Fibroblast of peridontal ligament (primary cell): ENCODE data around the gene SMDT1.
A peak's percentile ranks its signal among the peaks of the same experiment; 100 is the strongest.

Source experiments
- DNase-seq: peaks from one replicate; pipeline ENCODE4 v3.0.0-alpha.2; 2010; ENCODE audit errors: extremely low read depth

SMDT1 gene, protein sequence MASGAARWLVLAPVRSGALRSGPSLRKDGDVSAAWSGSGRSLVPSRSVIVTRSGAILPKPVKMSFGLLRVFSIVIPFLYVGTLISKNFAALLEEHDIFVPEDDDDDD

DNA sequence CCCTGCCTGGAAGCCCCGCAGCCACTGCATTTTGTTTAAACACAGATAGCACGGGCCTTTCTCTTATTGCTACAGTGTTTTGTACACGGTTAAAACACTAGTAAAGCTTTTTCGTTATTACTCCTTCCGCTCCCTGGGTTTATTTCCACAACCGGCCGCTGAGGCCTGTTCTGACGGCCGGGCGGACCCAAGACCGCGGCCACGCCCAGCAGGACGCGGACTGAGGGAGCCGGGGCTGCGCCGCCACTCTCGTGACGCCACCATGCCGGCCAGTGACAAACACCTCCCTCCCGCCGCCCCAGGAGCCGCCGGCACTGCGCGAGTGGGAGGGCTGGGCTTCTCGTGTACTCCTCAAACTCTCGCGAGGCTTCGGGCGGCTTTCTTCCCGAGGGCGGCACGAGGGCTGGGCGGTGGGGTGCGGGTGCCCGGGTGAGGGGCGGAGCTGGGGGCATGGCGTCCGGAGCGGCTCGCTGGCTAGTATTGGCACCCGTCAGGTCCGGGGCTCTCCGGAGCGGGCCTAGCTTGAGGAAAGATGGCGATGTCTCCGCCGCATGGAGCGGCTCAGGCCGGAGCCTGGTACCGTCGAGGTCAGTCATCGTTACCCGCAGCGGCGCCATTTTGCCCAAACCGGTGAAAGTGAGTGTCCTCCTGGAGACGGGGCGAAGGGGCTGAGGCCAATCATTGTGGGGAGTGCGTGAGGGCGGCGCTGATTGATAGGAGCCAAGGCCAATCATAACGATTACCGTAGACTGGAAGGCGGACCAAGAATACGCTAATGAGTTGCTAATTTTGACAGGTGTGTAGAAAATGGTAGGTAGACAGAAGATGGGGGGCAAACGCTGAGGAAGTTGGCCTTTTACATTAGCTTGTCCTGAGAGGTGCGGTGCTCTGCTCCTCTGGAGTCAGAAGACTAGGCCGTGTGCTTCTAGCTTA, at the start of gene SMDT1:
SMDT1 (plus strand) TSS at position 382 of the 933 bp plus-strand sequence; CDS start at position 451, 69 bp downstream.
- peak; percentile 98 for DNase-seq

DNA sequence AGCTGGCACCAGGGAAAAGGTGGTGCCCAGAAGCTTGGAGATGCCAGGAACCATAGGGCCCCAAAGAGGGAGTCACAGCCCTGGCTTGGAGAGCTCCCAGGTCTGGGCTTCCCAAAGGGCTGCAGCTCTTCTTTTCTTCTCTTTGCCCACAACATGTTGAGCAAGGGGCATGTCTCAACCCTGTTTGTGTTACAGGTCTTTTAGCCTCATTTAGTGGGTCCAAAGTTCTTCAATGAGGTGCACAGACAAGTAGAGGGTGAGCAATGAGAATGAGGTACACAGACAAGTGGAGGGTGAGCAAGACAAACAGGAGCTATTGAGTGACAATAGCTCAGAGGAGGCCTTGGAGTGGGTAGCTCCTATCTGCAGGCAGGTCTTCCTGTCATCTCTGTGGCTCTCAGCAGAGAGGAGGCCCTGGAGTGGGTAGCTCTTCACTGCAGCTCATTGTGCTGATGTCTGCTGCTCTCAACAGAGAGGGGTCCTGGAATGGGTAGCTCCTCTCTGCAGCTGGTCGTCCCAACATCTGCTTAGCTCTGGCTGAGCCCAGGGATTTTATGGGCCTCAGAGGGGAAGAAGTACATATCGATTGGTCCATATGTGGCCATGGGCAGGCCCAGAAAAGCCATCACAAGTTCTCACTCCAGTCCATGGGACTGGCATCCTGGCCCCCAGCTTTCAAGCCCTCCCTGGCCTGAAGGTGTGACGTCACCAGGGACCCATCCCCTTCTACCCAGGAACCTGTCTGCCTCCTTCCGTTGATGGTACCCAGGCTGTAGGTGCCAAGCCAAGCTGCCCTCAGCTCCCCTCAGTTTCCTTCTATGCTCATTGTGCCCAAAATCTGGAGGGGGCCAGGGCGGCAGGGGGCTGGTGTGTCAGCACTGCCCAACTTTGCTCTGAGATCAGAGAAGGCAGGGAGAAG, 46.0 kb upstream of the SMDT1 start:
- DNase-seq, result no peak

DNA sequence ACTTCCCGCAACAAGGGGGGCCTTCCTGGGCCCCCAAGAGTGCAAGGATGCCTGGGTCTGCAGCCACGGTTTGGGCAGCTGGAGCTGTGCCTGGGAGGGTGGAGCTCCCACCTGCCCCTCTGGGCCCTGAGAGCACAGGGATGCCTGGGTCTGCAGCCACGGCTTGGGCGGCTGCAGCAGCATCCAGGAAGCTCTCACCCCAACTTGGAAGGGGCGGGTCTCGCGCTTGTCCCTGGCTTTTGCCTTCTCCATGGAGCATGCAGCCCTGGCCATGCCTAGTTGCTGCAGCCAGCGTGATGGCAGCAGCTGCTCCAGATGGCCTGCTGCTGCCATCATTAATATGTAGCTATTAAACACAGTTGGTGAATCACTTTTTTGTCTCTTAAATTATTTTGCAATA, 44.2 kb upstream of the SMDT1 start:
- no peak for DNase-seq

DNA sequence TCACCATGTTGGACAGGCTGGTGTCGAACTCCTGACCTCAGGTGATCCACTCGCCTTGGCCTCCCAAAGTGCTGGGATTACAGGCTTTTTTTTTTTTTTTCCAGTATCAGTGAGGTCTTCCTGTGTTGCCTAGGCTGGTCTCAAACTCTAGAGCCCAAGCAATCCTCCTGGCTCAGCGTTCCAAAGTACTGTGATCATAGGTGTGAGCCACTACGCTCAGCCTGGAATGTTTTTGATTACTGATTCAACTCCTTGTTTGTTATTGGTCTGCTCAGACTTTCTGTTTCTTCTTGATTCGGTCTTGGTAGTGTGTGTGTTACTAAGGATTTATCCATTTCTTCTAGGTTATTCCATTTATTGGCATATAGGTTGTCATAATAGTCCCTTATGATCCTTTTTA, 40.2 kb upstream of the SMDT1 start:
- DNase-seq, result no peak

DNA sequence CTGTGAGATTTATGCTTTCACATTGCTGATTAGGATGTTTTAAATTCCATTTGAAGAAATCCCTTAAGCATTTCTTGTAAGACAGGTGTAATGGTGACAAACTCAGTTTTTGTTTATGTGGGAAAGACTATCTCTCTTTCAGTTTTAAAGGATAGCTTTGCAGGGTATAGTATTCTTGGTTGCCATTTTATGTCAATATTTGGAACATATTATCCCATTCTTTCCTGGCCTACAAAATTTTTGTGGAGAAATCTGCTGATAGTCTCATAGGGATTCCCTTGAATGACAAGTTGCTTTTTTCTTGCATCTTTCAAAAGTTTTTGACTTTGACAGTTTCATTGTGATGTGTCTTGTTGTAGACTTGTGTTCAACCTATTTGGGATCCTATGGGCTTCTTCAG, 37.7 kb upstream of the SMDT1 start:
- DNase-seq, result no peak

DNA sequence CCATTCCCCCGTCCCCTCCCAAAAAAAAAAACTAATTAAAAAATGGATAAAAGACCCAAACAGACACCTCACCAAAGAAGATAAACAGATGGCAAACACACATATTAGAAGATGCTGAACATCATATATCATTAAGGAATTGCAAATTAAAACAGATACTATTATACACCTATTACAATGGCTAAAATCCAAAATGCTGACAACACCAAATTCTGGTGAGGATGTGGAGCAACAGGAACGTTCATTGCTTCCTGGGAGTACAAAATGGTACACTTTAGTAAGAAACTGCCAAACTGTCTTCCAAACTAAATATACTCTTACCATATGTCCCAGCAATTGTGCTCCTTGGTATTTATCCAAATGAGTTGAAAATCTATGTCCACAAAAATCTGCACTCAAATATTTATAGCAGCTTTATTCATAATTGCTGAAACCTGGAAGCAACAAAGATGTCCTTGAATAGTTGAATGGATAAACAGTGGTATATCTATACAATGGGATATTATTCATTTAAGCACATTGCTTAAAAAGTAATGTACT, 28.8 kb upstream of the SMDT1 start:
- DNase-seq, result no peak

DNA sequence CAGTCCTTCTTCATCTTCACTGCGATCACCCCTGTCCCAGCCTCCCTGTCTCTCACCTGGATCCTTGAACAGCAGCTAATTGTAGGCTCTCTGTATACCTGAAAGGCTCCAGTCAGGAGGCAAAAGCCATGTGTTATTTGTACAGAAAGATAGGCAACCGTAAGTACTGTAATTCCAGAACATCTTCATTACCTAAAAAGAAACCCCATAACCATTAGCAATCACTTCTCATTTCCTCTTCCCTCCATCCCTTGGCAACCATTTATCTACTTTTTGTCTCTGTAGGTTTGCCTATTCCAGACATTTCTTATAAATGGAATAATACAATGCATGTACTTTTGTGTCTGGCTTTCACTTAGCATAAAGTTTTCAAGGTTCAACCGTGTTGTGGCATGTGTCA, 26.7 kb upstream of the SMDT1 start:
- no peak for DNase-seq

DNA sequence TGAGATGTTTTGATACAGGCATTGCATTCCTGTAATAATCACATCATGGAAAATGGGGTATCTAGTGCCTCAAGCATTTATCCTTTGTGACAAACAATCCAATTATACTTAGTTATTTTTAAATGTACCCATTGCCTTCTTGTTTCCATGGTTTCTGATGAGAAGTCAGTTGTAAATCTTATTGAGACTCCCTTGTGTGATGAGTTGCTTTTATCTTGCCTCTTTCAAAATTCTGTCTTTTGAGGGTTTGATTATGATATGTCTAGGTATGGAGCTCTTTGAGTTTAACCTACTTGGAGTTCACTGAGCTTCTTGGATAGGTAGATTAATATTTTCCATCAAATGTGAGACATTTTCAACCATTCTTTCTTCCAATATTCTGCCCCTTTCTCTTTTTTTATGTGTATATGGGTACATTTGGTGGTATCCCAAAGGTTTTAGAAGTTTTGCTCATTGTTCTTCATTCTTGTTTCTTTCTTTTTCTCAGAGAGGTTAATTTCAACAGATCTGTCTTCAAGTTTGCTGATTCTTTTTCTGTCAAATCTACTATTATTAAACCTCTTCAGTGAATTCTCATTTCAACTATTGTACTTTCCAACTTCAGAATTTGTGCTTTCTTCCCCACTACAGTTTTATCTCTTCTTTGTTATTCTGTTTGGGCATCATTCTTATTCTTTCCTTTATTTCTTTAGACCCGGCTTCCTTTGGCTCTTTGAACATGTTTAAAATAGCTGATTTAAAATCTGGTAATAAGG, 22.6 kb upstream of the SMDT1 start:
- DNase-seq, result no peak

DNA sequence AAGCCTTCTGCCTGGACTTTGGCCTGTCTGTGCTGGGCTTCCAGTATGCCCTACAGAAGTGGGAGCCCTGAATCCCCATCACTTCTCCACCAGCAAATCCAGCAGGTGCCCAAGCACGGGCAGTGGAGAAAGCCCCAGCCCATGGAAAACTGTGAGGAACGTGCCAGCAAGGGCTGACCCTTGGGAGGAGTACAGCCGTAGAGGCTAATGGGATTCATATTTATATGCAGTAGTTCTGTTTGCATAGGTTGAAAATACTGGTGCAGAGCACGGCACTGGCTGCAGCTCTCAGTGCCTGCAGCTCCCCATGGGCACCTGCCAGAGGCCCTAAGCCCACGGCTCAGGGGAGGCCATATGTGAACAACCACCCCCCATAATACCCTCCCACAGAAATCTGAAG, 19.0 kb upstream of the SMDT1 start:
- DNase-seq, result no peak

DNA sequence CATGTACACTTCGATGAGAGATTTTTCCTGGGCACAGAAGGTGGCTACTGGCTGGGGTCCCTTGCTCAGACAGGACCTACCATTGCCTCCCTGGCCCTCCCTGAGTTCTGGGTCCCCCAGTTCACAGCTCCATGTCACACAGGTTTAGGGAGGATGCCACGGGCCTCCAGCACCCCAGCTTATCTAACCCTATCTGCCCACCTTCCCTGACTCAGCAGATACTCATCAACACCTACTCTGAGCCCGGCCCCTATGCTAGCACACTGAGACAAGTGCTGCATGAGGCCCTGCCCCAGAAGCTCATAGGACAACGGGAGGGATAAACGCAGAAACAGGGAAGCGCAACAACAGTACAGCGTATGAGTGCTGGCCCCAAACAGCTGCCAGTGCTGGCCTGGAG, 18.5 kb upstream of the SMDT1 start:
- DNase-seq, result no peak

DNA sequence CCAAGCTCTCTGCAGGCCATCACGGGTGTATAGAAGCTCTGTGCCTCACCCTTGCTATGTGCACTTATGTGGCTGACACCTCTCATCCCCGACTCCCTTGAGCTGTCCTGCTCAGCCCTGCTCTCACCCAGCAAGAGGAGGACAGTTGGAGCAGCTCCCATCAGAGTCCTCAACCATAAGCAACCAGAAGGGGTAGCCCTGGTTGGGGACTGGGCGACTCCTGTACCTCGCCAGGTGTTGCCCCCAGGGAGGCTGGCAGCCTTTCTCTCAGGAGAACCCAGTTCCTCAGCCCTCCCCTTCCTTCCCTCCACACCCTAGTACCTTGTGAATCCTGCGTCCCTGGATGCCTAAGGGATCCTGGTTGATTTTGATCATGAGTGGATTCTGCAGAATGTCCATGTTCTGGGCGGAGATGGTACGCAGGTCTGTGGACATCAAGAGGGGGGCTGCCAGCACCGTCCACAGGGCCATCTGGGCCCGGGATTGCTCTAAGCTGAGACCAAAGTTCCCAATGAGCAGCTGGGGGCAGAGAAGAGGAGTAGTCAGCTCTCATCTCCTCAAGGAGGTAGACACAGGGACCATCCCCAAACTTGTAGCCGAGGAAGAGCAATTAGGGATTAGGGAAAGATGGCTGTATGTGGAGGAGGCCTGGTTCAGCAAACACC, 16.9 kb upstream of the SMDT1 start:
- DNase-seq, result no peak

DNA sequence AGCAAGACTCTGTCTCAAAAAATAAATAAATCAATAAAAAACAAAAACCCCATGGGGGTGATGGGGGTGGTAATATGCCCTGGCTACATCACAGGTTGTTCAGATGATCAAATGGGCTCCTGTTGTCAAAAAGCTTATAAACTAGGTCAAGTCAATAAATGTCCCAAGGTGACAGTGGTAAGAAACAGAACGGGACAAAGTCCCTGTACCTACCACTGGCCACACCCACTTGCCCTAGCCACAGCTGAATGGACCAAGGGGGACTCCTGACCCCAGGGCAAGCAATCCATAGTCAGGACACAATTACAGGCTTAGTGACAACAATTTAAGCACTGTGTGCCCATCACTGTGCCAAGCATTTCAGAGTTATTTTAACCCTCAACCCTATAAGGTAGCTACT, 14.9 kb upstream of the SMDT1 start:
- DNase-seq, result no peak

DNA sequence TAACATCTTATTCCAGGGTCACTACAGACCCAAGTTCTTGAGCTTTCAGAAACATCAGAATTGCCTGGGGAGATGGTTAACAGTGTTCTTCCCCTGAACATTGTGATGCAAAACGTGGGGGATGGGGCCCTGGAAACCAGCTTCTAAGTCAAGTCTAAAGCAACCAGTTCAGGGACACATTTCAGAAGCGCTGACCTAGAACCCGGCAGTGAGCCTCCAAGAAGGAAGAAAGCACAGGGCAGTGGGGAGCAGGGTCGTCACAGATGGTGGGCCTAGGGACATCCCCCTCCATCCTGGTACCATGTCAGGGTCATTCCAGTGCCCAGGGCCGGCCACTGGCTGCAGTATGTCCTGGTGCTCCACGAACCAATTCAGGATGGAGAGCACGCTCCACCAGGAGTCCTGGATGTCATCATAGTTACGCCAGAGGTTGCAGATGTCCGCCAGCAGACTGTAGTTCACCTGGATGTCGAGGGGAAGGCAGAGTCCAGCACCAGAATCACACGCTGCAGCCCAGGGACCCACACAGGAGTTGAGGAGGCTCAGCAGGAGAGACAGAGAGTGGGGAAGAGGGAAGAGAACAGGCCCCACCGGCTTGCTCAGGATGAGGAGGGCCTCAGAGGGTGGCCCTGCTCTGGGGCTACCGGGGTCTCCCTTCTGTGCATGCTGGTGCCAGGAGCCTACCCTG, 13.9 kb upstream of the SMDT1 start:
- no peak for DNase-seq

DNA sequence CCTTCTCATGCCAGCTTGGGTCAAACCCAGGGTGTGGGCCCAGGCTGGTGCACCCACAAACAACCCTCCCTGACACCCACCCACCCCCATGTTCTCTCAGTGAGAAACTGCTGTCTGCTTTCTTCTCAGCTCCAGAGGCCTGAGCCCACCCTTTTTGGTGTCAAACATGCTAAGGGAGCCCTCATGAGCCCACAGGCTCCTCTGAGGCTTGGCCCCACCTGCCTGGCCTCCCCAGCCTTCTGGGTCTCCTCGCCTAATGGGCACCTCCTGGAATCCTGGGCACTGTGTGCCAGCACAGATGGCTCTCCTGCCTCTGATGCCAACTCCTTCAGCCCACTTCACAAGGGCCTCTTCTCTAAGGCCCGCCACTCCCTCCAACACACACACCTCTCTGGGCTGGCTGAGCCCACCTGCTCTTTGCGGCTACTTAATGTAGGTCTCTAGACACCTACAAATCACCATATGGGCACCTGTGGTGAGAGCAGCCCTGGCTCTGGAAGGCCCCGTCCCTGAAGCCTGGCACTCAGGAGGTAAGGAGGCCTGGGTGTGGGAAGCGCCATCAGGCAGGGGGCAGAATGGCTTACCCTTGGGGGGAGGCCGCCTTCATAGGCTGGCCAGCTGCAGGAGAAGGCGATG, 13.3 kb upstream of the SMDT1 start:
- no peak for DNase-seq

DNA sequence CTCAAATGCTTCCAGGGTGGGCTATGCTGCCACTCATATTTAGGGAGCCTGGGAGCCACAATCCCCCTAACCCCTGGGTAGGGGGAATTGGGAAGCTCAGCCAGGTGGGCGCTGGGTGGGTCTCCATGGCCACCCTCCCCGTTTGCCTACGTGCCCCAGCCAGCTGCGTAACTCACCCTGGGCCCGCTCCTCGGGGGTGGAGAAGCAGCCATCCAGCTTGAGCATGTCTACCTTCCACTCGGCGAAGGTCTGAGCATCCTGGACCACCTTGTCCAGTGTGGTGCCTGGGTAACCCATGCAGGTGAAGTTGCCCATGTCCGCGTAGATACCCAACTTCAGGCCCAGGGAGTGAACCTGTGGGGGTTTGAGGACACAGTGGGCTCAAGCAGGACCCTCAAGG, 12.6 kb upstream of the SMDT1 start:
- DNase-seq, result no peak

DNA sequence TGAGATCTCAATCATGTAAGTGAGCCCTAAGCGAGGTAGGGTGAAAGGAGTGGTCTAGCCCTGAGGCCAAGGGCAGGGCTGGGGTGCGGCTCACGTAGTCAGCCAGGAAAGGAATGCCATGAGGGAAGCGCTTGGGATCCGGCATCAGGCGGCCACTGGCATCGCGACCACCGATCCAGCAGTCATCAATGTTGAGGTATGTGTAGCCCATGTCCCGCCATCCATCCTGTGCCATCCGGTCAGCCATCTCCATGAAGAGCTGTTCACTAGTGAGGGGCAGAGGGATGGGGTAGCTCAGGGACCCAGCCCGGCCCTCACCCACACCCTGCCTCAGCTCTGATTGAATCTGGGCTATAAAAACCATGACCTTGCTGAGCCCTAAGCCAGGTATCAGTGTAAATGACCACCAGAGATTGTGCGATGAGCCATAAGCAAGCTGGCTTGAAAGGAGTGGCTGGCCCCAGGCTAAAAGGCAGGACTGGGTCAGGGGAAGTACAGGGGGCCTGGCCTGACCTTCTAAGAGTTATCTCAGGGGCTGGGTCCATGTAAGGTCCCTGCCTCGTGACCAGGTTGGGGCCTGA, 11.7 kb upstream of the SMDT1 start:
- no peak for DNase-seq

DNA sequence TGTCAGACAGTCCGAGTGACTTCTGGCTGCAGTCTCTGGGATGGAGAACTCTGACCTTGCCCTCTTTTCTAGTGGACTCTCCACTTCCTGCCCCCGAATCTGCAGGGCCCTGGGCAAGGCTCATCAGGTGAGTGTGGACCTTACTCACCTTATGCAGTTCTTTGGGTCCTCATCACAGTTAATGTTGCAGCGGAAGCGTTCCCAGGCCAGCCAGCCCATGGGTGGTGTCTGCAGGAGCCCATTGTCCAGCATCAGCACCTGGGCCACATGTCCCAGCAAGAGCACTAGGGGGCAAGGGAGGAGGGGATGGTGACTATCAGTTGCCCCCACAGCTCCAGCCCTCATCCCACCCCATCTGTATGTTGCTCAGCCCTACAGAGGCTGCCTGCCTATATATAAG, 11.2 kb upstream of the SMDT1 start:
- DNase-seq, result no peak

DNA sequence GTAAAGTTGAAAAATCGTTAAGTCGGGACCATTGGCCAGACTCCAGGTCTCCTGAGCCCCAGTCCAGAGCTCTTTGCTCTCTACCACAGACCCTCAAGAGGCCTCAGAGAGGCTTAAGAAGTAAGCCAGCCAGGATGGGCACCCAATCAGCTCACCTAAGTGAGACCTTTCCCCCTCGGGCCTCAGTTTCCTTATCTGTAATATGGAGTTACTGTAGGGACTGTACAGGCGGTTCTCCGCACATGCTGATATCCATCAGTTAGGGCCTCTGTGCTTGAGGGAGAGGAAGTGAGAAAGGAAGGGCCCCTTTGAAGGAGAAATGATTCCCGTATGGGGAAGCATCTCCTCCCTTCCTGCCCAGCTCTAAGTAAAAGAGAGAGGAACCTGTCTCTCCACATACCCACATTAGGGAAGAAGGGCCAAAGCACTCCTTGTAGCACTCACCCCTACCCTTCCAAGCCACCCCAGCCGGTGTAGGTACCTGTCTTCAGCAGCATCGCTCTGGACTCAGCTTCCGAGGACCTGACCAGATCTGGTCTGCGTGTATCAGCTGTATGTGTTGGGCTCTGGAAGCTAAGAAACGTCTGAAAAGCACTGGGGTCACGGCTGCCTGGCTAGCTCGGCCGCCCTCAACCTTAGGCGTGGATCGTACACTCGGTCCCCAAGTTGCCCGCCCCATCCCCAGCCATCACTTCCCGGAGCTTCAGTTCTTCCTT, 9.5 kb upstream of the SMDT1 start:
- no peak for DNase-seq
